D341Med (cell line): ENCODE measurements around the gene HPS4.
"Not testable (repeated sequence)": the region's sequence is repeated elsewhere in the genome, so short reads cannot be mapped to it uniquely, and the experiment has no call there.

ENCODE experiments used
- DNase-seq: peaks from one replicate; pipeline ENCODE4 v3.0.0; 2012; ENCODE audit warnings: low spot score

Gene HPS4

GRCh38 chr22:26483439-26484359 lies at the start of gene HPS4, which contains the start of gene SRRD:
TSS of gene HPS4 (minus strand) at chr22:26483783. CDS start at chr22:26481762, 2,021 bp downstream.
TSS of gene SRRD (plus strand) at chr22:26483877. CDS start at chr22:26483891, 14 bp downstream.
- peak; percentile 98 for DNase-seq

DNA sequence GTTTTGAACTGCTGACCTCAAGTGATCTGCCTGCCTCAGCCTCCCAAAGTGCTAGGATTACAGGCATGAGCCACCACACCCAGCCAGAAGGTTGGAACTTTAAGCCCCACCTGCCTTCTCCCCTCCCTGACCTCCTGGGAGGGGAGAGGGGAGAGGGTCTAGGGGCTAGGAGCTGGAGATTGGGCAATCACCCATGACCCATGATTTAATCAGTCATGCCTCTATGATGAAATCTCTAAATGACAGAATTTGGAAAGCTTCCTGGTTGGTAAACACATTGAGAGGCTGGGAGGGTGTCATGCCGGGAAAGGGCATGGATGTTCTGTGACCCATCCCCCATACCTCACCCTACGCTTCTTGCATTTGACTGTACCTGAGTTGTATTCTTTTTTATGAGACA lies 45.8 kb upstream of the HPS4 start:
- DNase-seq = no peak

DNA sequence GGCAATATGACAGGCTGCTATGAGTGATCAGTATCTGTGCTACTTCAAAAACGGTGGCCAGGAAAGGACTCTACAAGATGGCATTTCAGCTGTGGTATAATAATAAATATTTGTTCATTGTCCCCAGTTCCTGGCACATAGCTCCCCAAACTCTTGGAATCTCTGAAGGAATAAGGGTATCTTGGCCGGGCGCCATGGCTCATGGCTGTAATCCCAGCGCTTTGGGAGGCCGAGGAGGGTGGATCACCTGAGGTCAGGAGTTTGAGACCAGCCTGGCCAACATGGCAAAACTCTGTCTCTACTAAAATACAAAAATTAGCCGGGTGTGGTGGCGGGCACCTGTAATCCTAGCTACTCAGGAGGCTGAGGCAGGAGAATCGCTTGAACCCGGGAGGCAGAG lies 44.9 kb upstream of the HPS4 start:
- DNase-seq = not testable (repeated sequence)

GRCh38 chr22:26527574-26528465 lies 44.2 kb upstream of the HPS4 start:
- DNase-seq = peak; percentile 72

DNA sequence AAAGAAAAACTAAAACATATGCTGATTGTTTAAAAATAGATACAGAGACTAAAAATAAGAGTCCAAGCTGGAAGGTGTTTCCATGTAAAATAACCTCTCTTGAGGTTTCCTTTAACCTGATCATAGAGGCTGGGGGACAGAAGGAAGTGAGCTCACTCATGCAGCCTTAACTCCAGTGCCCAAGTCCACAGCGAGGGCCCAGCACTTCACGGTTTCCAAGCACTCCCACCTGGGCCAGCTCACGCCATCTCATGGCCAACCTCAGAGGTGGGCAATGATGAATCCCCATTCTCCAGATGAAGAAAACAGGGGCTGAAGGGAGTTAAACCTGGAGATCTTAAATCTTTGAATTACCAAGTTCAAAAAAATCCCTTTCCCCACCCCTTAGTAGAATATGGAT lies 43.6 kb upstream of the HPS4 start:
- DNase-seq = no peak

DNA sequence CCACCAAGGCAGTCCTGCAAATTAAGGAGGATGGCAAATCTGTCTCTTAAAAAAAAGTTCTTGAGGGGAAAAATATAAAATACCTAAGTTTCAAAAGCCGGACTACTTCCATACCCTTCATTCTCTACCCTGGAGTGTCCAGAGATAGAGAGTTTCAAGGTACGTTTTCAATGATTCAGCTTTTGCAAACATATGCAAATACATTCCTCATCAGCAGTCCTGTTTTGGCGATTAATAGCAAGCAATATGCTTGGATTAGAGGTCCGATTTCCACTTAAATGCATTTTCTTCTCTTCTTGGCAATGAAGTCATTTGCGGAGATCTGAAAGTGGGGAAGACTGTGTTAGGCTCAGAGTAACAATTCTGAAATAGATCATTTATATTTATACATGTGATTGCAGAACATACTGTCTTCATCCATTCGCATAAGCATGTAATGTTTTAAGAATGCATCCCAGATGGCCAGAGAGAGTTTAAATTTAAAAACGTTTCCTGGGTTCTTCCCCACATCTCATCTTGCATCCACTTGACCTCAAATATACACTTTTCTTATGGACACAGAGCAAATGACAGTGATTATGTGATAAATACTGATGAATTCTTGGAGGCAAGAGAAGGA lies 42.5 kb upstream of the HPS4 start:
- no peak for DNase-seq

DNA sequence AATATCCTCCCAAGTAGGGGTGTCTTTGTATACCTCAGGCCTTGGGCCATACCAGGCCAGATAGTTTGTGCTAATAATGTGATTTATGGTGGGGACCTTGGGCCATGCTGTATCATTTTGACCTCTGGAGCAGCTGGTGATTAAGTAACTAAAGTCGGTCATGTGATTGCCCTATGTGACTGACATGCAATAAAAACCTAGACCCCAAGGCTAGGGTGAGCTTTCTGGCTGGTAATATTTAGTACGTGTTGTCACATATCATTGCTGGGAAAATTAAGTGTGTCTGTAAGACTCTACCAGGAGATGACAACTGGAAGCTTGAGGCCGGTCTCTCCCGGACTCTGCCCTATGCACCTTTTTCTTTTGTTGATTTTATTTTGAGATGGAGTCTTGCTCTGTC lies 41.3 kb upstream of the HPS4 start:
- DNase-seq = no peak

DNA sequence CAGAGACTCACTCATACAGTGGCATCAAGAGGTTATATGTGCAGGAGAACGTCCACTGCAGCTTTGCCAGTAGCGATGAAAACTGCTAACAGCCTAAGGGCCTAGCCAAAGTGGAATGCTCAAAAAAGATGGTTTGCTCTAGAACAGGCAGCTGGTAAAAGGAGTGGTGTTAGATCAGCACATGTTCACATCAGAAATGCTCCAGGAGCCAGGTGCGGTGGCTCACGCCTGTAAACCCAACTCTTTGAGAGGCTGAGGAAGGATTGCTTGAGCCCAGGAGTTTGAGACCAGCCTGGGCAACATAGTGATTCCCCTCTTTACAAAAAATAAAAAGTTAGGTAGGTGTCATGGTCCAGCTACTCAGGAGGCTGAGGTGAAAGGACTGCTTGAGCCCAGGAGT lies 39.0 kb upstream of the HPS4 start:
- no peak for DNase-seq

DNA sequence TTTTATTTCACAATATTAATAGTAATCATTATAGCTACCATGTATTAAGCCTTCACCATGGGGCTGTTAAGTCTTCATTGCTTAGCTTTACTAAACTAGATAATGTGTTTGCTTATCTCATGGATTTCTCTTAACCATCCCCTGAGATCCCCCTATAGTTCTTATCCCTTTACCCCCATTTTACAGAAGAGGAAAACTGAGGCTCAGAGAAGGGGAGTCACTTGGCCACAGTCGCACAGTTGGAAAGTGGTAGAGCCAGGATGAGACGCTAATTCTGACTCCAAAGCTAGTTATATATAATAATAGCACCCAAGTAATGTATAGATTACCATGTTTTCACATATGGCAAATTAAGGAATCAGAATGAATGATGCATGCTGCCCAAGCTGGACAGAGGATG lies 38.4 kb upstream of the HPS4 start:
- DNase-seq = no peak

GRCh38 chr22:26517429-26517828 lies 33.8 kb upstream of the HPS4 start:
- DNase-seq = no peak

DNA sequence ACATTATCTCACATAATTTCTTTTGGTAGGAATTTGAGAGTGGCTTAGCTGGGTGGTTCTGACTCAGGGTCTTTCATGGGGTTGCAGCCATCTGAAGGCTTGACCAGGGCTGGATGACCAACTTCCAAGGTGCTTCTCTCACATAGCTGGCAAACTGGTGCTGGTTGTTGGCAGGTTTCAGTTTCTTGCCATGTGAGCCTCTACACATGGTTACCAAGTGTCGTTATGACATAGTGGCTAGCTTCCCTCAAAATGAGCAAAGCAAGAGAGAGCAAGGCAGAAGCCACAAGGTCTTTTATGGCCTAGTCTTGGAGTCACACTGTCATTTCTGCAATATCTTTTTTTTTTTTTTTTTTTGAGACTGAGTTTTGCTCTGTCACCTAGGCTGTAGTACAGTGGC lies 32.9 kb upstream of the HPS4 start:
- no peak for DNase-seq

GRCh38 chr22:26515931-26516330 lies 32.3 kb upstream of the HPS4 start:
- DNase-seq = no peak

DNA sequence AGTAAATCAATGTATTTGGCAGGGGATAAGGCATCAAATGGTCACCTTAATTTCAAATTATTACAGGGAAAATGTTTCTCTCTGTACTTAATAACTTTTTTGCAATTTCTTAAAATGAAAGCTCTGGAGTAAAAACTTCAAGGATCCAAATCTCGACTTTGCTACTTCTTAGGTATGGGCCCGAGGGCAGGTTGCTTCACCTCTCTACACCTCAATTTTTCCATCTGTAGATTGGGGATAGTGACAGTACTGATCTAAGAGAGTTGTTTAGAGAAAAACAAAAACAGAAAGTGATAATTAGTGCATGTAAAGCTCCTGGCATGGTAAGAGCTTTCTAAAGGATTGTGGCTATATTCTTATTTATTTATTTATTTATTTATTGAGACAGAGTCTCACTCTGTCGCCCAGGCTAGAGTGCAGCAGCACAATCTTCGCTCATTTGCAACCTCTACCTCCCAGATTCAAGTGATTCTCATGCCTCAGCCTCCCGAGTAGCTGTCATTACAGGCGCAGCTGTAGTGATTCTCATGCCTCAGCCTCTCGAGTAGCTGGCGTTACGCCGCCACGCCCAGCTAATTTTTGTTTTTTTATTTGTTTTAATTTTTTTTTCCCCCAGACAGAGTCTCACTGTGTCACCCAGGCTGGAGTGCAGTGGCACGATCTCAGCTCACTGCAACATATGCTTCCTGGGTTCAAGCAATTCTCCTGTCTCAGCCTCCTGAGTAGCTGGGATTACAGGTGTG lies 31.0 kb upstream of the HPS4 start:
- DNase-seq = no peak

DNA sequence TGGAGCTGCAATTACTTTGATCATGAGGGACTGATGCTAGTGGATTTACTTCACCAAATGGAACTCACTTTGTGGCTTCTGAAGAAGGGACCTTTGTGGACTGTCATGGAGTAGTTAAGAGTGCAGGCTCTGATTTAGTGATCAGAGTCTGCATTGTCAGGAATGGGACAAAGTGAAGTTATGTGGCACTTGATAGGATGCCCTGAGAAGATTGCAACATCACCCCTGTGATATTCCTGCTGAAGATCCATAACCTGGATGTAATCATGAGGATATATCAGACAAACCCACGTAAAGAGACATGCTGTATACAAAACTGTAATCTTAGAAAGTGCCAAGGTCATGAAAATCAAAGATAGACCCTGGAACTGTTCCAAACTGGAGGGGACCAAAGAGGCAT lies 30.3 kb upstream of the HPS4 start:
- DNase-seq = no peak

DNA sequence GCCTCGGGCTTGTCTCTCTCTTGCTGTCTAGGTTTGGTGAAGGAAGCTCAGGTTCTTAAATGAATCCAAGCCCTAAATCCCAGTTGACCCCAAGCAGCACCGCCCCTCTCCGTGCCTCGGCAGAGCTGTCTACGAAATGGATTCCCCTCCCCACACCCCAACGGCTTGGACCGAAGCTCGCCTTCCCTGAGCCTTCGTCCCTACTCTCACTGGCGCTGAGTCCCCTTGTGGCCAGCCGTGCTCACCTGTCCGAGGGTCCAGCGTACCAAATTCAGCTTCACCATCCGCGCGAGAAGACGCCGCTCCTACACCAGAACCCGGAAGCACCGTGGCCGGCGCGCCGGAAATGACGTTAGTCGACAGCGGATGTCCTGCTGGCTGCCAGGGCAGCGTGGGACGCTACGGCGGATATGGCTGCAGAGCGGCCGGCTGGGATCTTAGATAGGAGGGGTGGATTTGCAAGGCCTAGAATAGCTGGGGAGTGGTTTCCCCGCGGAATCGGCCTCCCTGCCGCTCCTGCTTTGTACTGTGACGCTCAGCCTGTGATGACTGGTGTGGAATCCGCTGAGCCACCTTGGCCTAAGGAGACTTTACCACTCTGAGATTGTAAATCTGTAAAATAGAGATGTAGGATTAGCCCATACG lies 28.7 kb upstream of the HPS4 start, which contains the start of gene TFIP11:
Gene TFIP11 (minus strand): TSS at position 325 of the 645 bp plus-strand sequence. CDS start 2,201 bp downstream, outside the sequence.
- DNase-seq = peak; percentile 98

DNA sequence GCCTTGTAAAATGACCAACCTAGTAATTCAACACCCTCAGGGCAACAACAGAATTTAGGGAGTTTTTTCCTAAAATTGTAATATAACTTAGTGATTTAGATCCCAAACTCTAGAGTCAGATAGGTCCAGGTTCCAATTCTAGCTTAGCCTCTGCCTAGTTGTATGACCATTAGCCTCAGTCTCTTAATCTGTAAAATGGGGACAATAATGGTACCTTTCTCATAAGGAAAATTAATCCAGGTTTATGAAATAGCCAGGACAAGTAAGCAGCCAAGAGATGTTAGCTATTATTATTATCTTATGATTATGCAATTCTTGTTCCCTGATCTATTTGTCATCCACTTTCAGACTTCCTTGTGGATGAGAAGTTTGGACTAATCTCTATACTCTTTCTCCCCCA lies 24.6 kb upstream of the HPS4 start:
- no peak for DNase-seq

DNA sequence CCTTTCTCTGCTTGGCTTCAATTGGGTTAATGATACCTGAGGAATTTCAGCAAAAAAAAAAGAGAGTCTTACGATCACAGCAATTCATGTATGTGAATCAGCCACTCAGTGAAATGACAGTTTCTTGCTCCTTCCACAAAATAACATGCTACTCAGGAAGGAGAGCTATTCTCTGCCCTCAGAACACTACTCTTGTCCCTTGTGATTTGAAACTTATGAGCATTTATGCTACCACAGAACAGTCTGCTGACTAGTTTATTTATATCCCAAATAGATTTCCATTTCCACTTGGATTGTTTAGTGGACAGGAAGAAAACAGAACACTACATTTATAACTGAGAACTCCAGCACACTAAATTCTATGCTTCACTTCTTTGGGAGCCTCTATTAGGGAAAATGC lies 20.2 kb upstream of the HPS4 start:
- no peak for DNase-seq

GRCh38 chr22:26502688-26503561 lies 19.3 kb upstream of the HPS4 start:
- DNase-seq = peak; percentile 75

DNA sequence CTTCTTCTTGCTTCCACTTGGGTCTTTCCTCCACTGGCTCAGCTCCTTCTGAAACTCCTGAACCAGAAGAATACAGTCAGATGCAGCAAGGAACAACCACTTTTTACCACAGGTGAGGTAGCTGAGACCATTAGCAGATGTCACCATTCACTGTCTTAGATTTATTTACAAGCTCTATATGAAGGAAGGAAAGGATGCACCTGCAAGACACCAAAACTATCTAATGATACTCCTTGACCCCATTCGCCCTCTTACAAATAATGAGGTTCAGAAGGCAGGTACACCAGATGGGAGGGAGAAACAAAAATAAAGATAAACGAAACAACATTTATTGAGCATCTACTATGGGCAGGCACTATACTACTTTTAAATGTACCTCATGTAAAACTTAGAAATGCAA lies 18.4 kb upstream of the HPS4 start:
- DNase-seq = no peak

GRCh38 chr22:26499188-26499703 lies 15.7 kb upstream of the HPS4 start:
- DNase-seq = no peak
